Keratinocyte (primary cell): ENCODE results near the gene DUSP22. TPM values are rescaled to one million over a fixed set of nuclear protein-coding genes. Genes with fewer than 3 reads are reported as not detected.

ENCODE experiments used
- DNase-seq: peaks from one replicate; pipeline ENCODE4 v3.0.0-alpha.2; 2011; ENCODE audit warnings: low read depth, missing footprints, low spot score
- FAIRE-seq: peaks from 2 replicates; lab custom pipeline; 2011; peaks lifted over from hg19 to GRCh38; lab: Jason Lieb, UNC
- H2AFZ ChIP-seq: 2 replicates; pipeline ENCODE4 v1.6.0; 2012; ENCODE audit warnings: low read length, control low read depth, inconsistent platforms; ENCODE audit not compliant: control insufficient read depth
- H3K27ac ChIP-seq: 2 replicates; pipeline ENCODE4 v1.5.1; 2011; ENCODE audit warnings: low read length; ENCODE audit not compliant: control insufficient read depth, insufficient read depth
- H3K27me3 ChIP-seq: 3 replicates; pipeline ENCODE4 v1.6.0; 2011; ENCODE audit warnings: low read length; ENCODE audit not compliant: control insufficient read depth, insufficient read depth; ENCODE audit errors: extremely low read depth
- H3K36me3 ChIP-seq, 2 experiments: 2 replicates in 1 of 2; 3 replicates in 1 of 2; pipeline ENCODE4 v1.5.1; 2011; ENCODE audit warnings: low read length in 2 of 2, mild to moderate bottlenecking in 1 of 2; ENCODE audit not compliant: control insufficient read depth in 2 of 2, insufficient read depth in 2 of 2; ENCODE audit errors: extremely low read depth in 1 of 2
- H3K4me1 ChIP-seq: 3 replicates; pipeline ENCODE4 v1.5.1; 2011; ENCODE audit warnings: low read length; ENCODE audit not compliant: control insufficient read depth, insufficient read depth; ENCODE audit errors: extremely low read depth
- H3K4me2 ChIP-seq: 3 replicates; pipeline ENCODE4 v1.6.0; 2011; ENCODE audit warnings: low read depth, low read length; ENCODE audit not compliant: control insufficient read depth, insufficient read depth; ENCODE audit errors: extremely low read depth
- H3K4me3 ChIP-seq, 3 experiments: fragments of 200-600 bp in 1 of 3; sonication (generic) in 1 of 3; 2 replicates in 2 of 3; 3 replicates in 1 of 3; pipeline ENCODE4 v1.5.1; 2011 to 2016; ENCODE audit warnings: low read length in 3 of 3, mild to moderate bottlenecking in 3 of 3, control low read depth in 2 of 3, inconsistent platforms in 1 of 3, low read depth in 1 of 3, mixed read lengths in 1 of 3, mixed run types in 1 of 3, moderate library complexity in 1 of 3; ENCODE audit not compliant: control insufficient read depth in 2 of 3, insufficient read depth in 2 of 3; ENCODE audit errors: extremely low read depth in 1 of 3
- H3K79me2 ChIP-seq: 2 replicates; pipeline ENCODE4 v1.6.0; 2012; ENCODE audit warnings: low read length; ENCODE audit not compliant: control insufficient read depth, insufficient read depth
- H3K9ac ChIP-seq: 3 replicates; pipeline ENCODE4 v1.6.0; 2011; ENCODE audit warnings: low read length; ENCODE audit not compliant: control insufficient read depth, insufficient read depth; ENCODE audit errors: extremely low read depth
- H3K9me1 ChIP-seq: 3 replicates; pipeline ENCODE4 v1.6.0; 2011; ENCODE audit warnings: low read length; ENCODE audit not compliant: control insufficient read depth, insufficient read depth; ENCODE audit errors: extremely low read depth
- H3K9me3 ChIP-seq: 2 replicates; pipeline ENCODE4 v1.5.1; 2012; ENCODE audit warnings: low read depth, low read length; ENCODE audit not compliant: control insufficient read depth
- H4K20me1 ChIP-seq: 3 replicates; pipeline ENCODE4 v1.6.0; 2011; ENCODE audit warnings: low read length; ENCODE audit not compliant: control insufficient read depth, insufficient read depth; ENCODE audit errors: extremely low read depth
- EZH2 ChIP-seq: IDR thresholded peaks from one replicate; pipeline ENCODE4 v1.6.1; 2012; ENCODE audit warnings: inconsistent platforms, mild to moderate bottlenecking, low read length, moderate library complexity
- dilution Hi-C: fragments of 300-500 bp; cut with MboI; formaldehyde crosslinking; loops from one replicate; pipeline ENCODE4 v1.7.0; 2020; ENCODE audit warnings: low sequenced_read_pairs; ENCODE audit not compliant: extremely low pct_ligation_motif_present
- polyA plus RNA-seq, 5 experiments: library from polyadenylated mRNA; depleted of rRNA in 3 of 5; stranded (reverse) in 3 of 5; stranded (forward) in 1 of 5; unstranded in 1 of 5; fragments of >200 nt; gene quantifications; 1 replicate in 1 of 5; 2 replicates in 3 of 5; 3 replicates in 1 of 5; pipeline versions ENCODE4 v1.2.1 to v1.2.3, GENCODE V29; 2011 to 2012; ENCODE audit warnings: missing spikeins in 2 of 5, low read depth in 1 of 5, low replicate concordance in 1 of 5
- TF ChIP-seq, protein P1 (sequence below), 3 experiments: IDR thresholded peaks in 1 of 3; conservative IDR thresholded peaks in 1 of 3; optimal IDR thresholded peaks in 1 of 3; 2 replicates in 2 of 3; 3 replicates in 1 of 3; pipeline versions ENCODE3 to v1.5.1; 2011; ENCODE audit warnings: low read length in 3 of 3, mild to moderate bottlenecking in 3 of 3, moderate library complexity in 2 of 3, control low read depth in 1 of 3, inconsistent platforms in 1 of 3; ENCODE audit not compliant: insufficient read depth in 2 of 3; ENCODE audit errors: extremely low read depth in 1 of 3

The DUSP22 gene
- polyA plus RNA-seq, 1 donor (not counting 4 experiments of a cell fraction or from before 2014, with no cell fraction given) = 17.3 TPM

GRCh38 chr6:351011-351866 is 59.0 kb downstream of the DUSP22 start:
- FAIRE-seq = no peak
- dilution Hi-C loops = no loop called here
- no peaks in the 10 kb centered on the region for H4K20me1 ChIP-seq

GRCh38 chr6:351867-352289 is 59.6 kb downstream of the DUSP22 start:
- H3K4me3 ChIP-seq = no peak overlapping the region
- no peak for FAIRE-seq
- H3K36me3 ChIP-seq = peaks cover 3 to 4% of the 10 kb centered on the region in 2 experiments
- peaks cover 5% of the 10 kb centered on the region for H3K9me3 ChIP-seq
- no peaks in the 10 kb centered on the region for H4K20me1 ChIP-seq
- TF ChIP-seq, protein P1, sequence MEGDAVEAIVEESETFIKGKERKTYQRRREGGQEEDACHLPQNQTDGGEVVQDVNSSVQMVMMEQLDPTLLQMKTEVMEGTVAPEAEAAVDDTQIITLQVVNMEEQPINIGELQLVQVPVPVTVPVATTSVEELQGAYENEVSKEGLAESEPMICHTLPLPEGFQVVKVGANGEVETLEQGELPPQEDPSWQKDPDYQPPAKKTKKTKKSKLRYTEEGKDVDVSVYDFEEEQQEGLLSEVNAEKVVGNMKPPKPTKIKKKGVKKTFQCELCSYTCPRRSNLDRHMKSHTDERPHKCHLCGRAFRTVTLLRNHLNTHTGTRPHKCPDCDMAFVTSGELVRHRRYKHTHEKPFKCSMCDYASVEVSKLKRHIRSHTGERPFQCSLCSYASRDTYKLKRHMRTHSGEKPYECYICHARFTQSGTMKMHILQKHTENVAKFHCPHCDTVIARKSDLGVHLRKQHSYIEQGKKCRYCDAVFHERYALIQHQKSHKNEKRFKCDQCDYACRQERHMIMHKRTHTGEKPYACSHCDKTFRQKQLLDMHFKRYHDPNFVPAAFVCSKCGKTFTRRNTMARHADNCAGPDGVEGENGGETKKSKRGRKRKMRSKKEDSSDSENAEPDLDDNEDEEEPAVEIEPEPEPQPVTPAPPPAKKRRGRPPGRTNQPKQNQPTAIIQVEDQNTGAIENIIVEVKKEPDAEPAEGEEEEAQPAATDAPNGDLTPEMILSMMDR (optimal IDR thresholded peaks at IDR 0.05 in 1 of 3, IDR thresholded peaks at IDR 0.05 in 1 of 3, conservative IDR thresholded peaks at IDR 0.05 in 1 of 3; ENCODE audit: extremely low read depth in 1 of 3, insufficient read depth in 2 of 3, low read length in 3 of 3) = no peak
- no peak for TF ChIP-seq EZH2
- no peaks in the 10 kb centered on the region for H3K4me1 ChIP-seq
- dilution Hi-C loops = no loop called here
- no peak overlapping the region for H3K27ac ChIP-seq
- H3K79me2 ChIP-seq = no peaks in the 10 kb centered on the region
- no peak overlapping the region for H3K4me2 ChIP-seq
- DNase-seq = no peak
- H3K27me3 ChIP-seq = no peaks in the 10 kb centered on the region
- H2AFZ ChIP-seq = no peak overlapping the region
- no peak overlapping the region for H3K9ac ChIP-seq
- no peaks in the 10 kb centered on the region for H3K9me1 ChIP-seq

More at GRCh38 chr6:351011-351866, 59.0 kb downstream of the DUSP22 start:
- TF ChIP-seq EZH2 = no peak
- TF ChIP-seq, protein P1 (optimal IDR thresholded peaks at IDR 0.05 in 1 of 3, IDR thresholded peaks at IDR 0.05 in 1 of 3, conservative IDR thresholded peaks at IDR 0.05 in 1 of 3; ENCODE audit: extremely low read depth in 1 of 3, insufficient read depth in 2 of 3, low read length in 3 of 3) = no peak
- Histone ChIP-seq H3K9ac (no peak overlapping the region), H2AFZ (no peak overlapping the region), H3K27ac (no peak overlapping the region), H3K4me1 (no peaks in the 10 kb centered on the region), H3K27me3 (no peaks in the 10 kb centered on the region), H3K79me2 (no peaks in the 10 kb centered on the region), H3K9me1 (no peaks in the 10 kb centered on the region), H3K9me3 (peaks cover 5% of the 10 kb centered on the region), H3K36me3 (peaks cover 3 to 4% of the 10 kb centered on the region in 2 experiments), H3K4me3 (no peak overlapping the region), H3K4me2 (no peak overlapping the region)
- no peak for DNase-seq
